Type B pancreatic cell (in vitro differentiated cells): ENCODE results near the gene ING3. TPM values are rescaled to one million over a fixed set of nuclear protein-coding genes. Genes with fewer than 3 reads are reported as not detected.

ENCODE experiments used
- DNase-seq: peaks from one replicate; pipeline ENCODE4 v3.0.0; 2021; ENCODE audit warnings: mixed read lengths; ENCODE audit not compliant: unreplicated experiment; ENCODE audit errors: extremely low spot score
- H3K27ac Mint-ChIP-seq: 2 replicates; pipeline ENCODE4 v1.8.0; 2021; ENCODE audit warnings: mild to moderate bottlenecking, mixed read lengths
- H3K27me3 Mint-ChIP-seq: 2 replicates; pipeline ENCODE4 v1.8.0; 2021; ENCODE audit warnings: mixed read lengths
- H3K36me3 Mint-ChIP-seq: 2 replicates; pipeline ENCODE4 v1.8.0; 2021; ENCODE audit warnings: mixed read lengths
- H3K4me1 Mint-ChIP-seq: one replicate; pipeline ENCODE4 v1.8.0; 2021; ENCODE audit warnings: mixed read lengths; ENCODE audit not compliant: unreplicated experiment
- H3K4me3 Mint-ChIP-seq: 2 replicates; pipeline ENCODE4 v1.8.0; 2021; ENCODE audit warnings: mild to moderate bottlenecking, mixed read lengths
- H3K9me3 Mint-ChIP-seq: 2 replicates; pipeline ENCODE4 v1.8.0; 2021; ENCODE audit warnings: mixed read lengths
- CTCF ChIP-seq: fragments of 200-600 bp; sonication (generic); conservative IDR thresholded peaks from 2 replicates; pipeline ENCODE4 v1.5.0; 2021; ENCODE audit warnings: antibody characterized with exemption, mild to moderate bottlenecking
- total RNA-seq: library from RNA; stranded (reverse); gene quantifications from 2 replicates; pipeline ENCODE4 v1.2.1, GENCODE V29; 2021; ENCODE audit warnings: low replicate concordance

The ING3 gene
- total RNA-seq, 1 donor from 2014 or later = 20.7 TPM

- Mint-ChIP-seq H3K27ac (no peak overlapping the region), H3K4me1 (no peaks in the 10 kb centered on the region), H3K27me3 (no peaks in the 10 kb centered on the region), H3K9me3 (no peaks in the 10 kb centered on the region), H3K4me3 (no peak overlapping the region), H3K36me3 (no peaks in the 10 kb centered on the region)
- no peak for TF ChIP-seq CTCF
- no peak for DNase-seq
These were observed 30.5 kb upstream of the ING3 start for GRCh38 chr7:120920034-120920433.

- no peaks in the 10 kb centered on the region for H3K4me1 Mint-ChIP-seq
- no peaks in the 10 kb centered on the region for H3K9me3 Mint-ChIP-seq
- no peak for DNase-seq
- no peaks in the 10 kb centered on the region for H3K36me3 Mint-ChIP-seq
- no peak overlapping the region for H3K27ac Mint-ChIP-seq
- TF ChIP-seq CTCF = no peak
- H3K27me3 Mint-ChIP-seq = no peaks in the 10 kb centered on the region
- no peak overlapping the region for H3K4me3 Mint-ChIP-seq
These were observed 29.8 kb upstream of the ING3 start for GRCh38 chr7:120920591-120921274.

GRCh38 chr7:120924837-120925236, 25.7 kb upstream of the ING3 start:
- no peaks in the 10 kb centered on the region for H3K27me3 Mint-ChIP-seq
- H3K27ac Mint-ChIP-seq = no peak overlapping the region
- H3K4me1 Mint-ChIP-seq = no peaks in the 10 kb centered on the region
- no peak for DNase-seq
- no peak overlapping the region for H3K4me3 Mint-ChIP-seq
- TF ChIP-seq CTCF = no peak
- no peaks in the 10 kb centered on the region for H3K36me3 Mint-ChIP-seq
- no peaks in the 10 kb centered on the region for H3K9me3 Mint-ChIP-seq

- H3K4me1 Mint-ChIP-seq = no peaks in the 10 kb centered on the region
- H3K4me3 Mint-ChIP-seq = no peak overlapping the region
- H3K9me3 Mint-ChIP-seq = no peaks in the 10 kb centered on the region
- no peak for DNase-seq
- H3K27ac Mint-ChIP-seq = no peak overlapping the region
- H3K36me3 Mint-ChIP-seq = no peaks in the 10 kb centered on the region
- H3K27me3 Mint-ChIP-seq = no peaks in the 10 kb centered on the region
- no peak for TF ChIP-seq CTCF
These were observed 25.2 kb upstream of the ING3 start for GRCh38 chr7:120925392-120925791.

- no peak for DNase-seq
- TF ChIP-seq CTCF = no peak
- Mint-ChIP-seq H3K9me3 (no peaks in the 10 kb centered on the region), H3K4me1 (no peaks in the 10 kb centered on the region), H3K27me3 (no peaks in the 10 kb centered on the region), H3K27ac (no peak overlapping the region), H3K36me3 (no peaks in the 10 kb centered on the region), H3K4me3 (no peak overlapping the region)
These were observed 23.6 kb upstream of the ING3 start for GRCh38 chr7:120926943-120927346.
